BE2C (cell line): ENCODE data around the gene ART1.

ENCODE experiments used
- DNase-seq: peaks from one replicate; pipeline ENCODE4 v3.0.0-alpha.2; 2020
- H3K27me3 ChIP-seq: fragments of 250-450 bp; sonication (Bioruptor Pico); 2 replicates; pipeline ENCODE4 v1.5.1; 2020; ENCODE audit warnings: mild to moderate bottlenecking
- H3K36me3 ChIP-seq: fragments of 250-450 bp; sonication (Bioruptor Pico); 2 replicates; pipeline ENCODE4 v1.5.1; 2020; ENCODE audit warnings: mild to moderate bottlenecking
- H3K4me1 ChIP-seq: fragments of 250-450 bp; sonication (Bioruptor Pico); 2 replicates; pipeline ENCODE4 v1.5.1; 2020
- H3K4me3 ChIP-seq: 2 replicates; pipeline ENCODE4 v1.5.1; 2011; ENCODE audit warnings: low read depth, low read length
- H3K9me3 ChIP-seq: fragments of 250-450 bp; sonication (Bioruptor Pico); 2 replicates; pipeline ENCODE4 v1.5.1; 2020
- CTCF ChIP-seq: IDR thresholded peaks from 2 replicates; pipeline ENCODE4 v1.5.1; 2012; ENCODE audit warnings: mild to moderate bottlenecking, low read depth, low read length

The ART1 gene

GRCh38 chr11:3610846-3611245 is 34.1 kb upstream of the ART1 start:
- no peaks in the 10 kb centered on the region for H3K9me3 ChIP-seq
- H3K4me1 ChIP-seq, result no peaks in the 10 kb centered on the region
- H3K27me3 ChIP-seq, result no peaks in the 10 kb centered on the region
- H3K4me3 ChIP-seq, result no peak overlapping the region
- H3K36me3 ChIP-seq, result no peaks in the 10 kb centered on the region
- no peak for DNase-seq
- no peak for TF ChIP-seq CTCF

- Histone ChIP-seq H3K4me3 (no peak overlapping the region), H3K27me3 (no peaks in the 10 kb centered on the region), H3K4me1 (no peaks in the 10 kb centered on the region), H3K9me3 (no peaks in the 10 kb centered on the region), H3K36me3 (no peaks in the 10 kb centered on the region)
- no peak for TF ChIP-seq CTCF
- DNase-seq, result no peak
Observed at GRCh38 chr11:3611976-3612678, 32.8 kb upstream of the ART1 start.

- no peaks in the 10 kb centered on the region for H3K9me3 ChIP-seq
- no peak for TF ChIP-seq CTCF
- no peak overlapping the region for H3K4me3 ChIP-seq
- DNase-seq, result no peak
- H3K36me3 ChIP-seq, result no peaks in the 10 kb centered on the region
- no peaks in the 10 kb centered on the region for H3K27me3 ChIP-seq
- no peaks in the 10 kb centered on the region for H3K4me1 ChIP-seq
Observed at GRCh38 chr11:3613998-3614741, 30.8 kb upstream of the ART1 start.

- Histone ChIP-seq H3K36me3 (no peaks in the 10 kb centered on the region), H3K4me1 (no peaks in the 10 kb centered on the region), H3K9me3 (no peaks in the 10 kb centered on the region), H3K4me3 (no peak overlapping the region), H3K27me3 (no peaks in the 10 kb centered on the region)
- no peak for TF ChIP-seq CTCF
- DNase-seq, result no peak
Observed at GRCh38 chr11:3614742-3615171, 30.2 kb upstream of the ART1 start.

GRCh38 chr11:3615998-3616397 is 28.9 kb upstream of the ART1 start:
- no peak for DNase-seq
- H3K27me3 ChIP-seq, result no peaks in the 10 kb centered on the region
- no peak overlapping the region for H3K4me3 ChIP-seq
- no peaks in the 10 kb centered on the region for H3K4me1 ChIP-seq
- H3K36me3 ChIP-seq, result no peaks in the 10 kb centered on the region
- no peaks in the 10 kb centered on the region for H3K9me3 ChIP-seq
- TF ChIP-seq CTCF, result no peak
